ENCODE results near the gene ESPNL. TPM values are rescaled to one million over a fixed set of nuclear protein-coding genes. Genes with fewer than 3 reads are reported as not detected.

Gene ESPNL
- total RNA-seq, 2 experiments from 2014 or later: 0.05 to 0.15 TPM

DNA sequence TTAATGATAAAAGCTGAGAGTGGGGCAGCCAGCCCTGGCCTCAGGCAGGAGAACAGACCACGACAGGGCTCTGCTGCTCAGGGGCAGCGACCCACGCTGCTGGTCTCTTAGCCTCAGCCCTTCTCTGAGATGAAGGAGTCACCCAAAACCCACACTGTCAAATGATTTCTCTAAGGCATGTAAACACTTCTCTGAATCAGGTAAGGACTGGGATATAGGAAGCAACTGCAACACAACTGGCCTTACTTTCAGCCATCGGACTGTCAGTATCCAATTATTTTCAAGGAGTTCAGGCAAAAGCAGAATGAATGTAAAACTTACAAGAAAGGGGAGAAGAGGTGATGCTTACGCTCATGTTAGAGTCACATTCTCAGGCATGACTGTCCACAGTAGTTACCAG, 80.4 kb downstream of the ESPNL start:
- peaks cover 61% of the 10 kb centered on the region for H3K36me3 Mint-ChIP-seq (ENCODE audit: low read depth)
- H3K27me3 Mint-ChIP-seq (ENCODE audit: low read depth): no peaks in the 10 kb centered on the region
- intact Hi-C loops (cut with micrococcal nuclease): no loop called here
- CTCF ChIA-PET: no interaction called here
- DNase-seq: no peak
- H3K4me3 Mint-ChIP-seq: no peak overlapping the region
- no peak overlapping the region for H3K27ac Mint-ChIP-seq
- peaks cover 11% of the 10 kb centered on the region for H3K4me1 Mint-ChIP-seq (ENCODE audit: low read depth)
- H3K9me3 Mint-ChIP-seq: no peaks in the 10 kb centered on the region

DNA sequence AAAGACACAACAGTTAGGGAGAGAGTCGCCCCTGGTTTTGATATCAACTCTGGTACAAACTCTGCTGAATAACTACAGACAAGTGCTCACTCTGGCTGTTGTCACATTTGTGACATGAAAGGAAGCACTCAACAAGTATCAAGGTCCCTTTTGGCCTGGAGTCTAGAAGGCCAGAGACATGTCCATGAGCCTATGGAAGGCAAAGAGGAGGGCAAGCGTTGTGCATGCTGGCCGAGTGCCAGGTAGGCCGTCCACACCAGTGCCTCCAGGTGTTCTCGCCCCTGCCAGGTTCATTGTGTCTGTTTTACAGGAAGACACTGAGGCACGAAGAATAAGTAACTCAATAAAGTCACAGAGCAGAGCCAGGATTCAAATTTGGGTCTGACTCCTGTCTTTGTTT, 82.2 kb downstream of the ESPNL start:
- intact Hi-C loops (cut with micrococcal nuclease): no loop called here
- CTCF ChIA-PET: no interaction called here
- no peak for DNase-seq
- no peak overlapping the region for H3K27ac Mint-ChIP-seq
- no peaks in the 10 kb centered on the region for H3K27me3 Mint-ChIP-seq (ENCODE audit: low read depth)
- H3K36me3 Mint-ChIP-seq (ENCODE audit: low read depth): peaks cover 55% of the 10 kb centered on the region
- H3K9me3 Mint-ChIP-seq: no peaks in the 10 kb centered on the region
- peaks cover 11% of the 10 kb centered on the region for H3K4me1 Mint-ChIP-seq (ENCODE audit: low read depth)
- no peak overlapping the region for H3K4me3 Mint-ChIP-seq

Other genes with a start within 250 kb of the ESPNL start
- under 1 TPM; 0.62 to 0.69 TPM for gene RAMP1, start 240.7 kb upstream of the ESPNL start, total RNA-seq
- gene UBE2F, start 133.3 kb upstream of the ESPNL start, total RNA-seq: 10 to 100 TPM; 43.4 to 45.5 TPM
- gene SCLY, start 39.3 kb upstream of the ESPNL start, total RNA-seq: 10 to 100 TPM; 46.4 to 46.7 TPM
- gene KLHL30, start 38.3 kb downstream of the ESPNL start, total RNA-seq: not detected
- gene ERFE, start 58.6 kb downstream of the ESPNL start, total RNA-seq: under 1 TPM in 1 of 2 experiments, not detected in 1; 0.40 TPM
- gene ILKAP, start 103.4 kb downstream of the ESPNL start, total RNA-seq: 10 to 100 TPM; 46.6 to 46.7 TPM
- gene HES6, start 139.7 kb downstream of the ESPNL start, total RNA-seq: 1 to 10 TPM; 3.1 to 4.0 TPM
- gene PER2, start 188.3 kb downstream of the ESPNL start, total RNA-seq: 1 to 10 TPM; 7.1 to 7.8 TPM
- 1 to 10 TPM; 3.6 to 6.1 TPM for gene TRAF3IP1, start 220.2 kb downstream of the ESPNL start, total RNA-seq